ENCODE results near the gene STARD13. TPM values are rescaled to one million over a fixed set of nuclear protein-coding genes. Genes with fewer than 3 reads are reported as not detected.

Gene STARD13
- total RNA-seq, 1 donor, result 52.2 TPM

- peak; percentile 93 for DNase-seq (ENCODE audit: low read depth)
- H3K4me3 ChIP-seq (ENCODE audit: low read depth, low read length), result no peak overlapping the region
- TF ChIP-seq CTCF (IDR thresholded peaks at IDR 0.05; ENCODE audit: insufficient read depth, low read depth, low read length), result no peak
Observed at GRCh38 chr13:33251131-33251661, 34.4 kb downstream of the STARD13 start.

GRCh38 chr13:33250609-33251008, 34.9 kb downstream of the STARD13 start:
- no peak overlapping the region for H3K4me3 ChIP-seq (ENCODE audit: low read depth, low read length)
- peak; percentile 61 for DNase-seq (ENCODE audit: low read depth)
- TF ChIP-seq CTCF (IDR thresholded peaks at IDR 0.05; ENCODE audit: insufficient read depth, low read depth, low read length), result no peak

- TF ChIP-seq CTCF (IDR thresholded peaks at IDR 0.05; ENCODE audit: insufficient read depth, low read depth, low read length), result no peak
- no peak for DNase-seq (ENCODE audit: low read depth)
- H3K4me3 ChIP-seq (ENCODE audit: low read depth, low read length), result no peak overlapping the region
Observed at GRCh38 chr13:33249894-33250293, 35.7 kb downstream of the STARD13 start.

GRCh38 chr13:33249066-33249465, 36.5 kb downstream of the STARD13 start:
- DNase-seq (ENCODE audit: low read depth), result no peak
- H3K4me3 ChIP-seq (ENCODE audit: low read depth, low read length), result no peak overlapping the region
- no peak for TF ChIP-seq CTCF (IDR thresholded peaks at IDR 0.05; ENCODE audit: insufficient read depth, low read depth, low read length)

GRCh38 chr13:33245505-33246158, 39.9 kb downstream of the STARD13 start:
- no peak for DNase-seq (ENCODE audit: low read depth)
- H3K4me3 ChIP-seq (ENCODE audit: low read depth, low read length), result no peak overlapping the region
- TF ChIP-seq CTCF (IDR thresholded peaks at IDR 0.05; ENCODE audit: insufficient read depth, low read depth, low read length), result no peak

- H3K4me3 ChIP-seq (ENCODE audit: low read depth, low read length), result no peak overlapping the region
- no peak for DNase-seq (ENCODE audit: low read depth)
- no peak for TF ChIP-seq CTCF (IDR thresholded peaks at IDR 0.05; ENCODE audit: insufficient read depth, low read depth, low read length)
Observed at GRCh38 chr13:33244907-33245287, 40.7 kb downstream of the STARD13 start.
